HG02678 (cell line): ENCODE measurements around the gene GRIFIN.
A peak's percentile ranks its signal among the peaks of the same experiment; 100 is the strongest.

Experiments
- ATAC-seq: cut with Tn5 transposase; IDR thresholded peaks from one replicate; pipeline ENCODE4 v1.9.1; 2021; ENCODE audit warnings: mild to moderate bottlenecking, moderate library complexity; ENCODE audit not compliant: unreplicated experiment

Gene GRIFIN

DNA sequence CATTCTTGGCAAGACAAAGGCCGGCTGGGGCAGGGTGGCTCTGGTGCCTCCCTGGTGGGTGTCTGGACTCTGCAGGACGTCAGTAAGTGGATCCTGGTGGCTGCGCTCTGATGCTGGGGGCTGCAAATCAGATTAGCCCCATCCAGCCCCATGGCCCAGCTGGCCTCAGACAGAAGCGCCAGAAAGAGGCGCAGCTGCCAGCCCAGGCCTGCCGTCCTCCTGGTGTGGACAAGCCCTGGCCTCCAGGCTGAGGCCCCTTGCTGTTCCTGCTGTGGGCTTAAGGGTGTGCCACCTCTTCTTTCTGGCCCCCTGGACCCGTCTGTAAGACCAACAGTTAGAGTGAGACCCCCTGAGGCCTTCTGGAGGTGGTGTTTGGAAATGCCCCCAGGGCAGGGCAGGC is 37.5 kb upstream of the GRIFIN start:
- ATAC-seq, result no peak

DNA sequence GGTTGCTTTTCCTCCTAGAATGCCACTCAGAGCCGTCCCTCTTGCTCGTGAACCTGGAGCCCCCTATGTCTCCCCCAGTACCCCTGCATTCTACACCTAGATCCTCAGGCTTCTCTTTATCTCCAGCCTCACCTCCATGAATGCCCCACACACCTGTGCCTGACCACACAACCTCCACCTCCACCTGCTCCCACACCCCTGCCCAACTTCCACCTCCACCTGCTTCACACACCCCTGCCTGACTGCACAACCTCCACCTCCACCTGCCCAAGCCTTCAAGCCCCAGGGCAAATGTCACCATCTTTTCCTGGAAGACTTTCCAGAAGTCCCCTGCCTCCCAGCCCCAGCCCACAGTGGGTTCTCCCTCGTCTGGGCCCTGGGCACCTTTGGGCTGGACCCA is 36.5 kb upstream of the GRIFIN start:
- ATAC-seq, result no peak

DNA sequence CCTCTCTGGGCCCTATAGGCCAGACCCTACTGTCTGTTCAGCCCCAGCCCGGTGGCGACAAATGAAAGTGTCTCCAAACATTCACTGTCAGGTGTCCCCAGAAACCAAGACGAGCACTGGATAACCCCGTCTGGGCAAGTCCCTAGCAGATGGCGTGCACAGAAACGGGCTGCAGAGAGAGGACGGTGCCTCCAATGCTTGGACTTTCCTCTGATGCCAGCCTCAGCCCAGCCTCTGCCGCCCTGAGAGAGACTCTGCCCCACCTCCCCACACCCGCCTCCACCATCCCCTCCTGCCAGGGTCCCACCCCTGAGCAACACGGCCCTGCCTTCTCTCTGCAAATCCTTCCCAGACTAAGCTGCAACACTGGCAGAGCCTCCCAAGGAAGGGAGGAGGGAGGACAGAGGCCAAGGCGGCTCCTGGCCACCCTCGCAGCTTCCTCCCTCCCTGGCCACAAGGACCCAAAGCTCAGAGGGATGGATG is 36.0 kb upstream of the GRIFIN start:
- ATAC-seq, result no peak

DNA sequence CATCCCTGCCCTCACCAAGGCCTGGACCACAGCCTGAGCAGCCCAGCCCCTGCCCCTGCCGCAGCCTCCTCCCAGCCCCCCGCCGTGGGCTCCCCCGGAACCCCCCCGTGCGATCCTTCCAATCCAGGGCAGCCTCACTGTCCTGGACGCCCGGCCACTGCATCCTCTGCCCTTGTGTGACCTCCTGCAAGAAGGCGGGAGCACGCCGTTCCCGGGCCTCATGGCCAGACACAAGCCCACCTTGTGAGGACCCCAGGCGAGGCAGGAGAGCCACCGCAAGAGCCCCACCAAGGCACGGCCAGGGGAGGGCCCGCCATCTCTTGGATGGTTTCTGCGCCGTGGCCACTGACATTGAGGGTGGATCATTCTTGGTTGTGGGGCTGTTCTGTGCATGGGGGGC is 35.6 kb upstream of the GRIFIN start:
- no peak for ATAC-seq

DNA sequence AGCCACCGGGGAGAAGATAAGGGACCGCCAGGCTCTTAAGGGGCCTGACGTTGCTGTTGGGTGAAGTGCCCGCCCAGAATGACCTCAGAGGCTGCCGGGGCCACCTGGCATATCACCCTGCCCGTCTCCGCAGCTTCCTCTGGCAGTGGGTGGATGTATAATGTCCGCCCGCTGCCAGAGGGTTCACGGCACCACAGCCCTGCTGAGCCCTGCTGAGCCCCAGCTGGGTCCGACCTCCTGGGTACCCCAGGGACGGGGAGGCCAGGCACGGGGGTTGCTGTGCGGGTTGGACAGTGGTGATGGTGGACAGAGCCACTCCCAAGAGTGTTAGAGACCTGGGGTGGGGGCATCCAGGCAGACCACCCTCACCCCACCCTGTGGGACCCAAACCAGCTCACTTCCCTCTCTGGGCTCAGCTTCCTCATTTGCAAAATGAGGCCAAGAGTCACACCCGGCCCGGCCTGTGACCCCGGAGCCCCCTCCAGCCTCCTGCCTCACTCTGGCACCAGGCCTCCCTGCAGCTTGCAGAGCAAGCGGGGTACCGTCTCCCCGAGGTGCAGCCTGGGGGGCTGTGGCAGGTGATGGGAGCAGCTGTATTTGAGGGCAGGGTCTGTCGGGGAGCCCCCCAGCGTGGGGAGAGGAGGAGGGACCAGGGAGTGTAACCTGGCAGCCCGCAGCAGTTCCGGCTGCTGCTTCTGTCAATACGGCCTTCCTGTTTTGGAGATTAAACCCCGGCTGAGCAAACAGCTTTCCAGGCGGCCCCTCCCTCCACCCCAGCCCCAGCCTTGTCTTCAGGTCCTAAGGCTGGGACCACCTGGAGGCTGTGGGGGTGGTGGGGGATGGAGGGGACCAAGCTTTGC is 34.9 kb upstream of the GRIFIN start:
- no peak for ATAC-seq

DNA sequence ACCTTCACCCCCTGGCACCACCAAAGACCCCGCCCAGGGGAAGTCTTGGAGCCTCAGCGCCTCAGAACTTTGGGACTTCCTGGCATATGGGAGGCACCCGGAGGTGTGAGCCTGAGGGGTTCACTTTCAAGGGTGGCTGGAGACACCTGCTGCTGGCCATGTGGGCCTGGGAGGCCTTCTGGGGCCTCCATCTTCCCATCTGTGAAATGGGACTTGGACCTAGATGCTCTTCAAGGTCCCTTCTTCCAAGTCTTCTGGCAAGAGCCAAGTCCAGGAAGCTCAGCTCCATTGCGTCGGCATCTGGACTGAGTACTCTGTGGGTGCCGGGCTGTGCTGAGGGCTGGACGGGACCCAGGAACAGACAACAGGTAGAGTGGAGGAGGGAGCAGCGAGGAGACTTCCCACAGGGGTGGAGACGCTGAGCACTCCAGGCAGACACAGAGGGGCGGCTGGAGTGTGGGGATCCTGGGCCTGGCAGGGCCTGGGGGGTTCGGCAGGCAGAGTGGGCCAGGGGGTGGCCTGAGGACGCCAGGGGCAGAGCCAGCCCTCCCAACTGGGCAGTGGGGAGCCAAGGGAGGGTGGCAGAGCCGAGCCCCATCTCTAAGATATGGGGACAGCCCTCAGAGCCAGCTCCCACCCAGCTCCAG is 34.1 kb upstream of the GRIFIN start:
- no peak for ATAC-seq

DNA sequence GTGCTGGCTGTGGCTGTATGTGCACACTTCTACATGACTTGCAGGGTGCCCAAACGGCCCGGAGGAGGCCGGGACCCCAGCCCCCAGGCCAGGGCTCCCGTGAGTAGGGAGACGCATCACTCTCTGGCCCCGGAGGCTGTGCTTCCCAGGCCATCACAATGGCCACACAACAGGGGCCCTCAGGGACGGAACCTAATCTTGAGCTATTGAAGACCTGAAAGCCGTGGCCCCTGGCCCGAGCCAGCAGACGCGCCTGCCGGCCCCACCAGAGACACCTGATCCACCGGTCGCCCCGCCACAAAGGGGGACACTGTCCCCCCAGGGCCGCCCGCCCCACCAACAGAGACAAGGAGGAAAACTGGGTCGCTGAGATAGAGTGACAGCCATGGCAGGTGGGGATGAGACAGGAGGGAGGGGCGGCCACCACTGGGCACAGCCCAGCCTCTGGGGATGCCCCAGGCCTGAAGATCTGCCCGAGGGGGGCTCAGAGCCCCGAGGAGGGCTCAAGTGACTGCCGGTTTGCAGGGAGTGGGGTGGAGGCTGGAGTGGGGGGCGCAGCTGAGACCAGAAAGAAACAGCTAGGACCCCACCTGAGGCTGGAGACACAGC is 33.2 kb upstream of the GRIFIN start:
- no peak for ATAC-seq

DNA sequence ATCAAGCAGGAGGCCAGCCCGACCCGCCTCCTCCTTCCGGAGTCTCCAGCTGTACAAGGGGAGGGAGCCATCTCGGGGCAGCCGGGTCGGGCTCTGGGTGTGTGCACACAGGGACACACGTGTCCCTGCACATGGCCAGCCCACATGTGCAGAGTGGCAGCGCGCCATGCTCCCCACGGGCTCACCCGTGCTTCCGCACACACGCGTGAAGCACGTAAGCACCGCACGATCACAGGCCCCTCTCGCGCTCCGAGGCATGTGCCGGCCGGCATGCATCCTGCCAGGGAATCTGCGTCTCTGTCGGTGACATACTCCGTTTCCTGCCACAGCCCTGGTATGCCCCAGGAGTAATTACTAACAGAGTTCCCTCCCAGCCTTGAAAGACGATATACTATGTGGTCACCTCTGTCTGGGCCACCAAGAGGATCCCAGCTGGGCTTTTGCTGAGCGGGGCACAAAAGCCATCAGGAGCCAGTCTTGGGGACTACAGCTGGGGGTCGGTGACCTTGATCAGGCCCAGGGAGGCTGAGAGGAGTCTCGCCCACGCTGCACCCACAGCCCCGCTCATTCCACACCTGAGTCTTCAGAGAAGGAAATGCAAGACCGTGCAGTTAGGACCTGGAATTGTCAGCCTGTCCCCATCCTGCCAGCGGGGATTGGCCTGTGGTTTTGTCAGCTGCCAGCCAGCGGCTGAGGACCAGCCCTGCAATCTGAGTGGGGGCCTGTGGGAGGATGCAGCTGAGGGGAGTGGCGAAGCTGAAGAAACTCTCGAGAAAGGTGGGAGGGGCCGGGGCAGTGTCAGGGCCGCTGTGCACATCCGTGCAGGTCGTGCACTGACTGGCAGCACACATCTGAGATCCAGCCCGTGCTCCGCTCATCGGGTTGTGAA is 32.4 kb upstream of the GRIFIN start:
- ATAC-seq, result peak; percentile 69

DNA sequence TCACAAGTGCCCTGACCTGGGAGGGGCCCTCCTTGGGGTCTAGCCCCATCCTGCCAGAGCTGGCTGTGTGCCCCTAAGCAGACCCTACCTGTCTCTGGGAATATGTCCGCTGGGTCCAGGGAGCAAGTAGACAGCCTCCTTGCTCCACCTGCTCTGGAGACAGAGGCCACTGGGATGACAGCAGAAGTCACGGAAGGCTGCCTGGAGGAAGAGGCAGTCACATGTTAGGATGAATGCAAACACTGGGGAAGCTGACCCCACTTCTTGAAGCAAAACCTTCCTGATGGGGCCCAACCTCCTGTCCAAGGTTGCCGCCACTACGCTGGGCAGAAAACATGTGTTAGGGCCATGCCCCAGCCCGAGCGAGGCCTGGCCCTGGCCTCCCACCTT is 31.7 kb upstream of the GRIFIN start:
- no peak for ATAC-seq

DNA sequence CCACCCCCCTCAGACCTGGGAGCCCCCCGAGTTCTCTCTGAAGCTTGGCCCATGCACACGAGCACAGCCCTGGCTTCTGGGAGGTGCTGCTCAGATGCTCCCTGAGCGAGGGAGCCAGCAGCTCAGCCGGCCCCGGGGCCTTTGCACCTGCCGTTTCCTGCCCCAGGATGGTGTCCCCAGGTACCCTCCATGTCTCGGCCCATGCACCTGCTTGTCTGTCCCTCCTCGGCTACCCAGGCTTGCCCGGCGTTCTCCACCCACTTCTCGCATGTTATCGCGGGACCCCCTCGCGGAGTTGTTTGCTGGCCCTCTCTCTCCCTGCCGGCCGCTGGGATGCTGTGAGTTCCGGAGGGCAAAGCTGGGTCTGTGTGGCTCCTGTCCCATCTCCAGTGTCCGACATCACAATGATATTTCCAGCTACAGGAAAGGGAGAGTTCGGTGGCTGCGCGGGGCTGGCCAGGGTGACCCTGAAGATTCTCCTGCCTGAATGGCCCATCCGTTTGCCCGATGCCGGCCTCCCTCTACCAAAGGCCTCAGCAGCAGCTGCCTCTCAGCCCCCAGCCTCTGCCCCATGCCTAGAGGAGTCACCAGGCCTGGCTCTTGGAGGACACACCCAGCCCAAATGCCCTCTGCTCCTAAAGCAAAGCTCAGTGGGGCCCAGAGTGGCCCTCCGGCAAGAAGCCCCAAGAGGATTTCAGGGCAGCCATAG is 31.2 kb upstream of the GRIFIN start:
- no peak for ATAC-seq

DNA sequence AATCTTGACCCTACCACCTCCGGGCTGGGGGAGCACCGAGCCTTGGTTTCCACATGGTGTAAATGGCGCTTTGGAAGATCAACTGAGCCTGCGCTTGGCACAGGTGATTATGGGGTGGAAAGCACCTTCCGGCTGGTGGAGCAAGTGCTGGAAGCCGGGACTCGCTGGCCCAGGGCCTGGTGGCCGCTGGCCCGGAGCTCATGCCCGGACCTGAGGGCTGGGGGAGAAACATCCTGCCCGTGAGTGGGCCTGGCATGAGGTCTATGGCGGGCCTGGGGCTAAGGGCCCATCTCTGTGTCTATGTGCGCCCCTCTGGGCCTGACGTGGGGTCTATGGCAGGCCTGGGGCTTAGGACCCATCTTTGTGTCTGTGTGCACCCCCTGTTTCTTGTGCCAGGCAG is 29.2 kb upstream of the GRIFIN start:
- no peak for ATAC-seq

DNA sequence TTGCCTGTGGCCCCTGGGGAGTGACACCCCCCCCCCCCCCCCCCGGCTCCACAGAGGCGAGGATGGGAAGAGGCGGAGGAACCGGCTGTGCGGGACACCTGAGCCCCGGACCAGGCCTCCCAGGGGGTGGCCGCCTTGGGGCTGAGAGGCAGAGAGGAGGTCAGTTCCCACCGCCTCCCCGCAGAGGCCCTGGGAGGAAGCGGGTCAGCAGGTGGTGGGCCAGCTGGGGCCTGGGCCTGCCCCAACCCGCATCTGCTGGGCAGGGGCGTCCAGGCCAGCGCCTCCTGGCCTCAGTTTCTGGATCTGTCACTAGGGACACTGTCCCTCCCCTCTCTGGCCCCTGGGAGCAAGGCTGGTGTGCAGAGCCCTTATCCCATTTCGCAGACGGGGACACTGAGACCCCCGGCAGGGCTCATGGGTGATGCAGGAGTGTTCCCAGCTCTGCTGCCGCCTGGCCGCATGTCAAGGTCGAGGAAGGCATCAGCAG is 28.7 kb upstream of the GRIFIN start:
- no peak for ATAC-seq

DNA sequence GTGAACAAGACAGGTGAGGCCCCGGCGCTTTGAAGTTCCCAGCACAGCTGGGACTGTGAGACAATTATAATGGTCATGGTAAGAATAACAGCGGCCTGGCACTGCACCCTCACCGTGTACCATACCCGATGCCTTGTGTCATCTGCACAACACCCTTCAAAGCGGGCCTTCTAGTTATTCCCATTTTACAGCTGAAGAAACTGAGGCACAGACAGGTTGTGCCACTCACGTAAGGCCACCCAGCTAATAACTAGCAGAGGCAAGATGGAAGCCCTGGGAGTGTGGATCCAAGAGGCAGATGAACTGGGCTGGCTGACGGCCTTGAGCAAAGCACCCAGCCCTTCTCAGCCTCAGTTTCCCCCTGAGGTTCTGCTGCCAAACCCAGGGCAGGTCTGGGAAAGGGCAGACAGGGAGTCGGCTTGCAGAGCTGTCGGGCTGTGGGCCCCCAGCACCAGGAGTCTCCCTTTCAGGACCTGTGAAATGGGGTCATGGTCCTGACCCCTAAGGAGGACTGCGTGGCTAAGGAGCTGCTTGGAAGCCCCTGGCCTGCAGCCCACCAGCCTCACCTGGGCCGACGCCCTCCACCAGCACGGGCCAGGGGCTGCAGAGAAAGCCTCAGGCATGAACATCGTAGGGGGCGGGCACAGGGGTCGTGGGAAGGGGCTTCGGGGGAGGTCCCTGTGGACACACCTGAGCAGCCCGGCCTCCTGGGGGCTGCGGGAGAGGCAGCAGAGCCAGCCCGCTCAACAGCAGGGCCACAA is 28.1 kb upstream of the GRIFIN start:
- ATAC-seq, result no peak

DNA sequence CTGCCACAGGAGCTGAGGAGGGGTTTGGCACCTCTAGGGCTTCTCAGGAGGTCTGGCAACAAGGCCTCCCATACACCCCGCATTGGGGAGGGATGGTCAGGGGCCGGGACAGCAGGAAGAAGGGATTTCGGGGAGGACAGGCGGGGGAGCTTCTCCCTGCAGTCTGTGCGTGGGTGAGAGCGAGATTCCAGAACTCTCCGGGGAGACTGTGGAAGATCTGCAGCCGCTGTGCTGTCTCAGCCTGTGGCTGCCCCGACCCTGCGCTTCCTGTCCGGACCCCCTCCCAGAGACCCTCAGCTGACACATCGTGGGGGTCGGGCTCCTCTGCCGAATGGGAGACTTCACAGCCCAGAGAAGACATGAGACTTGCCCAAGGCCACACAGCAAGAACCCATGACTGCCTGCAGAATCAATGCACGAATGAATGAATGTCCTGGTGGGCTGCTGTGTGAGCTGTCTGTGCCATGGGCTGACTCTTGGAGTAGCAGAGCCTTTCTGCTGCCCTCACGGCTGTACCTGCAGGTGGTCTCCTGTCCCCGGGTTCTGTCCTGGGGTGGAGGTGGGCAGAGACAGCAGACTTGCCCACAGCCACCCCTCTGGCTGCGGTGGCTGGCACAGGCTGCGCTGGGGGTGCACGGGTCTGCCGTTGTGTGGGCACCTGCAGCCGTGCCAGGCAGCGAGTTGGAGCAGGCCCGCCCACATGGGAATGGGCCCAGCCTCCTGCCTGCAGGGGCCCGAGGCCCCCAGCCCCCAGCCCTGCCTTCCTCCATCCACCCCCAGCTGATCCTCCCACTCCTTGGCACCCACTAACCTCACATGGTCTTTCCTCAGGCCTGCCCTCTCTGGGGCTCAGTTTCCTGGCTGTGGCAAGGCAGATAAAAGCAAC is 27.1 kb upstream of the GRIFIN start:
- ATAC-seq, result no peak

DNA sequence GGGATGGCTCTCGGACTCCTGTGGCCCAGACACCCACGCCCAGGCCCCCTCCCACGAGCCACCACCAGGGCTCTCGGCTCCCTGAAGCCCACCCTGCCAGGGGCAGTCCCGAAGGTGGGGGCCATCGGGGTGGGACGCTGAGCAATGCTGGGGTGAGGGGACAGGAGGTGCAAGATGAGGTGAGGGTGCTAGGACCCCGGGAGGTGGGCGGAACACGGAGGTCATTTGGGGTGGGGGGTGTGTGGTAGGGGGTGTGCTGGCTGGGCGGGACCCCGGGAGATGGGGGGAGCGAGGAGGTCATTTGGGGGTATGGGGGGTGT is 26.4 kb upstream of the GRIFIN start:
- no peak for ATAC-seq

DNA sequence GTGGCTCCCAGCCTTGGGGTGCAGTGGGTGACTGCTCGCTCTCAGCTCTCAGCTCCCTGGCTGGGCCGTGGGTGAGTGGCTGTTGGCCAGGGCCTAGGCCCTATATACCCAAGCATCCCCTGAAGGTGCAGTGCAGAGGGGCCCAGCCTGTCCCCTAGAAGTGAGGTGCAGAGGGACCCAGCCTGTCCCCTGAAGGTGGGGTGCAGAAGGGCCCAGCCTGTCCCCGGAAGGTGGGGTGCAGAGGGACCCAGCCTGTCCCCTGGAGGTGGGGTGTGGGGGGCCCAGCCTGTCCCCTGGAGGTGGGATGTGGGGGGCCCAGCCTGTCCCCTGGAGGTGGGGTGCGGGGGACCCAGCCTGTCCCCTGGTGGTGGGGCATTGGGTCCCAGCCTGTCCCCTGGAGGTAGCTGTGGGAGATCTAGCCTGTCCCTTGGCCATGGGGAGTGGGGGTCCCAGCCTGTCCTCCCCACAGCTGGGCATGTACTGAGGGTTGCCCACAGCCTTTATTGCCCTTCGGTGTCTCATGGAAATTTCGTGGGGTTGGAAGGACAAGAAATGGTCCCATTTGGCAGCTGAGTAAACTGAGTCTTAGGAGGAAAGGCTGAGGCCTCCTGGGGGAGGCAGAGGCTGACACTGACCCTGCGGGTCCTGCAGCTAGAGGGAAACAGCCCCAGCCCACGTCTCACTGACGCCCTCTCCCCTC is 25.9 kb upstream of the GRIFIN start:
- no peak for ATAC-seq

DNA sequence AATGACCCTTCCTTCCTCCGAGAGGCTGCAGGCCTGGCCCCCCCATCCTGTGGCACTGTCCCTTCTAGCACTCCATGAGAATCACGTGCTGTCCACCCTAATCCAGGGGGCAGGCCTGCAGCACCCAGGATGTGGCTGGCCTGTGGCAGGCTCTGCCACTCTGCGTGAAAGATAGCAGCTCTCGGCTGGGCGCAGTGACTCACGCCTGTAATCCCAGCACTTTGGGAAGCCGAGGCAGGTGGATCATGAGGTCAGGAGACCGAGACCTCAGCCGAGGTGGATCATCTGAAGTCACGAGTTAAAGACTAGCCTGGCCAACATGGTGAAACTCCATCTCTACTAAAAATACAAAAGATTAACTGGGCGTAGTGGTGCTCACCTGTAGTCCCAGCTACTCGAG is 24.5 kb upstream of the GRIFIN start:
- no peak for ATAC-seq
